HFF-Myc (cell line): ENCODE results near the gene BEST4.
A peak's percentile ranks its signal among the peaks of the same experiment; 100 is the strongest.
"Not testable (repeated sequence)": the region's sequence is repeated elsewhere in the genome, so short reads cannot be mapped to it uniquely, and the experiment has no call there.

Source experiments
- DNase-seq: peaks from one replicate; pipeline ENCODE4 v3.0.0-alpha.2; 2011; ENCODE audit warnings: low read depth; ENCODE audit errors: extremely low read depth
- H3K4me3 ChIP-seq: replicated peaks from 2 replicates; pipeline ENCODE4 v1.5.1; 2011; ENCODE audit warnings: low read depth, mild to moderate bottlenecking, control low read depth, low read length
- CTCF ChIP-seq: IDR thresholded peaks from 2 replicates; pipeline ENCODE4 v1.5.1; 2012; ENCODE audit warnings: mild to moderate bottlenecking, low read depth, low read length, control low read depth; ENCODE audit errors: missing control alignments

Gene BEST4

GRCh38 chr1:44743211-44743610 is 44.8 kb downstream of the BEST4 start:
- H3K4me3 ChIP-seq, result no peak overlapping the region
- no peak for DNase-seq
- no peak for TF ChIP-seq CTCF

- TF ChIP-seq CTCF, result no peak
- peak overlapping the region; percentile 64 for H3K4me3 ChIP-seq
- DNase-seq, result no peak
Measured at GRCh38 chr1:44740179-44740617, 47.8 kb downstream of the BEST4 start.

GRCh38 chr1:44739307-44740178 is 48.4 kb downstream of the BEST4 start, which contains the start of gene KIF2C:
Gene KIF2C, plus strand, starts transcription at chr1:44739837. Its CDS starts 96 bp downstream, at chr1:44739933.
- peak; percentile 90 for DNase-seq
- no peak for TF ChIP-seq CTCF
- H3K4me3 ChIP-seq, result peak within 1 kb of the TSS; percentile 64

GRCh38 chr1:44738953-44739306 is 49.0 kb downstream of the BEST4 start:
- peak overlapping the region; percentile 64 for H3K4me3 ChIP-seq
- not testable (repeated sequence) for DNase-seq

GRCh38 chr1:44735992-44736391 is 52.0 kb downstream of the BEST4 start:
- no peak for TF ChIP-seq CTCF
- DNase-seq, result no peak
- H3K4me3 ChIP-seq, result no peak overlapping the region

GRCh38 chr1:44733784-44734183 is 54.2 kb downstream of the BEST4 start:
- TF ChIP-seq CTCF, result no peak
- no peak for DNase-seq
- no peak overlapping the region for H3K4me3 ChIP-seq
